HepG2 (cell line): ENCODE measurements around the gene RPE. TPM values are rescaled to one million over a fixed set of nuclear protein-coding genes. Genes with fewer than 3 reads are reported as not detected.
A peak's percentile ranks its signal among the peaks of the same experiment; 100 is the strongest.

Experiments
- ARNTL ChIP-seq: sonication (generic); formaldehyde crosslinking; IDR thresholded peaks from 2 replicates; pipeline ENCODE4 v1.4.0; 2020; ENCODE audit warnings: mild to moderate bottlenecking, missing genetic modification reagents
- ATM ChIP-seq: fragments of 450-650 bp; IDR thresholded peaks from 2 replicates; pipeline ENCODE4 v1.7.1; 2017; ENCODE audit warnings: mild to moderate bottlenecking, borderline replicate concordance
- ATRX ChIP-seq: sonication (generic); formaldehyde crosslinking; IDR thresholded peaks from 2 replicates; pipeline ENCODE4 v1.4.0; 2020; ENCODE audit warnings: missing genetic modification reagents, borderline replicate concordance
- ELF1 ChIP-seq: sonication (generic); formaldehyde crosslinking; IDR thresholded peaks from 2 replicates; pipeline ENCODE4 v1.4.0; 2020; ENCODE audit warnings: missing genetic modification reagents
- HOXA3 ChIP-seq: sonication (generic); formaldehyde crosslinking; IDR thresholded peaks from 2 replicates; pipeline ENCODE4 v1.5.0; 2020; ENCODE audit warnings: missing genetic modification reagents
- JUNB ChIP-seq: sonication (generic); formaldehyde crosslinking; IDR thresholded peaks from 2 replicates; pipeline ENCODE4 v1.8.0; 2022; ENCODE audit warnings: missing genetic modification reagents, mild to moderate bottlenecking, borderline replicate concordance
- MTA3 ChIP-seq: sonication (generic); formaldehyde crosslinking; IDR thresholded peaks from 2 replicates; pipeline ENCODE4 v1.4.0; 2020; ENCODE audit warnings: missing genetic modification reagents
- NR3C1 ChIP-seq: sonication (generic); formaldehyde crosslinking; IDR thresholded peaks from 2 replicates; pipeline ENCODE4 v1.4.0; 2020; ENCODE audit warnings: missing genetic modification reagents
- RAD21 ChIP-seq: fragments of 450-650 bp; formaldehyde crosslinking; IDR thresholded peaks from 2 replicates; pipeline ENCODE4 v1.5.0; 2020; ENCODE audit warnings: mild to moderate bottlenecking
- RBFOX2 ChIP-seq: fragments of 200-400 bp; formaldehyde crosslinking; IDR thresholded peaks from 2 replicates; pipeline ENCODE4 v1.6.1; 2017; ENCODE audit warnings: low read depth, mild to moderate bottlenecking, low read length
- TAF15 ChIP-seq: fragments of 200-400 bp; formaldehyde crosslinking; IDR thresholded peaks from one replicate; pipeline ENCODE4 v1.6.1; 2018; ENCODE audit warnings: mild to moderate bottlenecking, low read depth, low read length; ENCODE audit not compliant: poor library complexity, severe bottlenecking
- TBP ChIP-seq: sonication (generic); formaldehyde crosslinking; IDR thresholded peaks from 2 replicates; pipeline ENCODE4 v1.5.0; 2020; ENCODE audit warnings: missing genetic modification reagents
- TBX3 ChIP-seq: fragments of 450-650 bp; IDR thresholded peaks from 2 replicates; pipeline ENCODE4 v1.6.1; 2017; ENCODE audit warnings: antibody characterized with exemption, mild to moderate bottlenecking, inconsistent platforms, borderline replicate concordance
- XRCC5 ChIP-seq: fragments of 200-400 bp; formaldehyde crosslinking; optimal IDR thresholded peaks from 2 replicates; pipeline ENCODE3; 2017; ENCODE audit warnings: mild to moderate bottlenecking, low read length
- ZNF230 ChIP-seq: sonication (generic); formaldehyde crosslinking; IDR thresholded peaks from 2 replicates; pipeline ENCODE4 v1.4.0; 2020; ENCODE audit warnings: mild to moderate bottlenecking, missing genetic modification reagents
- ZNF816 ChIP-seq: sonication (generic); formaldehyde crosslinking; IDR thresholded peaks from 2 replicates; pipeline ENCODE4 v1.8.0; 2022; ENCODE audit warnings: missing genetic modification reagents, mild to moderate bottlenecking, borderline replicate concordance
- polyA plus RNA-seq, 8 experiments: library from polyadenylated mRNA; depleted of rRNA in 3 of 8; stranded (reverse) in 7 of 8; unstranded in 1 of 8; fragments of >200 nt; fragmentation: Illumina TruSeq in 4 of 8; extraction: Trizol in 4 of 8; gene quantifications; 2 replicates each; pipeline versions ENCODE4 v1.2.1 to v1.2.3, GENCODE V29; 2011 to 2016; ENCODE audit warnings: low read depth in 4 of 8, missing spikeins in 1 of 8, mixed read lengths in 1 of 8; ENCODE audit not compliant: insufficient read depth in 1 of 8
- total RNA-seq, 5 experiments: library from RNA; depleted of rRNA; stranded (reverse); fragments of >200 nt; fragmentation: Illumina TruSeq; extraction: Trizol; gene quantifications; 2 replicates each; pipeline ENCODE4 v1.2.3, GENCODE V29; 2016; ENCODE audit warnings: low read depth in 1 of 5
- TF ChIP-seq, protein P1 (sequence below): sonication (generic); formaldehyde crosslinking; IDR thresholded peaks from 2 replicates; pipeline ENCODE4 v1.4.0; 2020; ENCODE audit warnings: missing genetic modification reagents
- TF ChIP-seq, protein P2 (sequence below): sonication (generic); formaldehyde crosslinking; IDR thresholded peaks from 2 replicates; pipeline ENCODE4 v1.5.0; 2020; ENCODE audit warnings: mild to moderate bottlenecking, missing genetic modification reagents, borderline replicate concordance
- TF ChIP-seq, protein P3 (sequence below): sonication (generic); formaldehyde crosslinking; IDR thresholded peaks from 2 replicates; pipeline ENCODE4 v1.9.0; 2021; ENCODE audit warnings: missing genetic modification reagents, borderline replicate concordance

RPE gene
- total and polyA plus RNA-seq, 2 of the 13 experiments (the other 11 are each of a cell fraction or from before 2014, with no cell fraction given): 72.3 to 107 TPM

DNA sequence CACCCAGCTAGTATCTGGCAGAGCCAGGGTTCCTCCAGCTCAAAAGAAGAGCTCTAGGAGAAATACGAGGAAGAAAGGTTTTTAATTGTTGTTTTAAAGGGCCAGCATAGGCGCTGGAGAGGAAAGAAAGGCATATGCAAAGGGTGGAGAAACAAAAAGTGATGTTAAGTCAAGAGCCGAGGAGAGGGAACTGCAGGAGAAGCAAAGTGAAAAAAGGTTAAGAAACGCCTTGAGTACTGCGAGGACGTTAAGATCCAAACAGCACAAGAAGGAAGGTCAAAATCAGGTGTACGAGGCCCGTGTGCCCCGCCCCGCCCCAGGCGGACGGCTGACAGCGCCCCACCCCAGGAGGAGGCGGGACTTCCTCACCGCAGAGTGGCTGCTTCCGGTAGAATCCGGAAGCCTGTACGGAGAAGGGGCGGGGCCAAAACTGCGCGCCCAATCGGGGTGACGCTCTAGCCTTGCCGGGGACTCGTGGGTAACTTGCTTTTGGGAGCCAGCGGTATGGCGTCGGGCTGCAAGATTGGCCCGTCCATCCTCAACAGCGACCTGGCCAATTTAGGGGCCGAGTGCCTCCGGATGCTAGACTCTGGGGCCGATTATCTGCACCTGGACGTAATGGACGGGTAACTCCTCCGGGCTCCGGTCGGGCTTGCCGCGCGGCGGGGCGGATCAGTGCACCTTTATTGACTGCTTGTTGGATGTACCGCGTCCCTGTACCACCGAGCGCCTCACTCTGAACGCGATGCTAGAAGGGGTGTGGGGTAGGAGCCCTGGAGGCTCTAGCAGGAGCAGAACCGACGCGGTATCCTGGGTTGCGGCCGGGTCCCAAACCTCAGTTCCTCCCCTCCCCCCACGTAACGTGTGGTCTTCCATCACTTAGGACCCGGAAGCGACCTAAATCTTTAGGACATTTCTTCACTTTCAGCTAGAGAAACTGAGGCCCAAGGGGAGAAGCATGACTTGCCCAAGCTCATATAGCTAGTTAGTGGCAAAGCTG lies at the start of gene RPE (continued):
- no peak for TF ChIP-seq ATM
- TF ChIP-seq, protein P1, sequence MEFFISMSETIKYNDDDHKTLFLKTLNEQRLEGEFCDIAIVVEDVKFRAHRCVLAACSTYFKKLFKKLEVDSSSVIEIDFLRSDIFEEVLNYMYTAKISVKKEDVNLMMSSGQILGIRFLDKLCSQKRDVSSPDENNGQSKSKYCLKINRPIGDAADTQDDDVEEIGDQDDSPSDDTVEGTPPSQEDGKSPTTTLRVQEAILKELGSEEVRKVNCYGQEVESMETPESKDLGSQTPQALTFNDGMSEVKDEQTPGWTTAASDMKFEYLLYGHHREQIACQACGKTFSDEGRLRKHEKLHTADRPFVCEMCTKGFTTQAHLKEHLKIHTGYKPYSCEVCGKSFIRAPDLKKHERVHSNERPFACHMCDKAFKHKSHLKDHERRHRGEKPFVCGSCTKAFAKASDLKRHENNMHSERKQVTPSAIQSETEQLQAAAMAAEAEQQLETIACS: no peak
- peak; percentile 53; the same call in 1 of the 2 replicates for TF ChIP-seq ARNTL (CRISPR knock-in tag)
- no peak for TF ChIP-seq TBX3
- TF ChIP-seq, protein P2, sequence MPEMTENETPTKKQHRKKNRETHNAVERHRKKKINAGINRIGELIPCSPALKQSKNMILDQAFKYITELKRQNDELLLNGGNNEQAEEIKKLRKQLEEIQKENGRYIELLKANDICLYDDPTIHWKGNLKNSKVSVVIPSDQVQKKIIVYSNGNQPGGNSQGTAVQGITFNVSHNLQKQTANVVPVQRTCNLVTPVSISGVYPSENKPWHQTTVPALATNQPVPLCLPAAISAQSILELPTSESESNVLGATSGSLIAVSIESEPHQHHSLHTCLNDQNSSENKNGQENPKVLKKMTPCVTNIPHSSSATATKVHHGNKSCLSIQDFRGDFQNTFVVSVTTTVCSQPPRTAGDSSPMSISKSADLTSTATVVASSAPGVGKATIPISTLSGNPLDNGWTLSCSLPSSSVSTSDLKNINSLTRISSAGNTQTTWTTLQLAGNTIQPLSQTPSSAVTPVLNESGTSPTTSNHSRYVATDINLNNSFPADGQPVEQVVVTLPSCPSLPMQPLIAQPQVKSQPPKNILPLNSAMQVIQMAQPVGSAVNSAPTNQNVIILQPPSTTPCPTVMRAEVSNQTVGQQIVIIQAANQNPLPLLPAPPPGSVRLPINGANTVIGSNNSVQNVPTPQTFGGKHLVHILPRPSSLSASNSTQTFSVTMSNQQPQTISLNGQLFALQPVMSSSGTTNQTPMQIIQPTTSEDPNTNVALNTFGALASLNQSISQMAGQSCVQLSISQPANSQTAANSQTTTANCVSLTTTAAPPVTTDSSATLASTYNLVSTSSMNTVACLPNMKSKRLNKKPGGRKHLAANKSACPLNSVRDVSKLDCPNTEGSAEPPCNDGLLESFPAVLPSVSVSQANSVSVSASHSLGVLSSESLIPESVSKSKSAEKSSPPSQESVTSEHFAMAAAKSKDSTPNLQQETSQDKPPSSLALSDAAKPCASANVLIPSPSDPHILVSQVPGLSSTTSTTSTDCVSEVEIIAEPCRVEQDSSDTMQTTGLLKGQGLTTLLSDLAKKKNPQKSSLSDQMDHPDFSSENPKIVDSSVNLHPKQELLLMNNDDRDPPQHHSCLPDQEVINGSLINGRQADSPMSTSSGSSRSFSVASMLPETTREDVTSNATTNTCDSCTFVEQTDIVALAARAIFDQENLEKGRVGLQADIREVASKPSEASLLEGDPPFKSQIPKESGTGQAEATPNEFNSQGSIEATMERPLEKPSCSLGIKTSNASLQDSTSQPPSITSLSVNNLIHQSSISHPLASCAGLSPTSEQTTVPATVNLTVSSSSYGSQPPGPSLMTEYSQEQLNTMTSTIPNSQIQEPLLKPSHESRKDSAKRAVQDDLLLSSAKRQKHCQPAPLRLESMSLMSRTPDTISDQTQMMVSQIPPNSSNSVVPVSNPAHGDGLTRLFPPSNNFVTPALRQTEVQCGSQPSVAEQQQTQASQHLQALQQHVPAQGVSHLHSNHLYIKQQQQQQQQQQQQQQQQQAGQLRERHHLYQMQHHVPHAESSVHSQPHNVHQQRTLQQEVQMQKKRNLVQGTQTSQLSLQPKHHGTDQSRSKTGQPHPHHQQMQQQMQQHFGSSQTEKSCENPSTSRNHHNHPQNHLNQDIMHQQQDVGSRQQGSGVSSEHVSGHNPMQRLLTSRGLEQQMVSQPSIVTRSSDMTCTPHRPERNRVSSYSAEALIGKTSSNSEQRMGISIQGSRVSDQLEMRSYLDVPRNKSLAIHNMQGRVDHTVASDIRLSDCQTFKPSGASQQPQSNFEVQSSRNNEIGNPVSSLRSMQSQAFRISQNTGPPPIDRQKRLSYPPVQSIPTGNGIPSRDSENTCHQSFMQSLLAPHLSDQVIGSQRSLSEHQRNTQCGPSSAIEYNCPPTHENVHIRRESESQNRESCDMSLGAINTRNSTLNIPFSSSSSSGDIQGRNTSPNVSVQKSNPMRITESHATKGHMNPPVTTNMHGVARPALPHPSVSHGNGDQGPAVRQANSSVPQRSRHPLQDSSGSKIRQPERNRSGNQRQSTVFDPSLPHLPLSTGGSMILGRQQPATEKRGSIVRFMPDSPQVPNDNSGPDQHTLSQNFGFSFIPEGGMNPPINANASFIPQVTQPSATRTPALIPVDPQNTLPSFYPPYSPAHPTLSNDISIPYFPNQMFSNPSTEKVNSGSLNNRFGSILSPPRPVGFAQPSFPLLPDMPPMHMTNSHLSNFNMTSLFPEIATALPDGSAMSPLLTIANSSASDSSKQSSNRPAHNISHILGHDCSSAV (CRISPR knock-in tag): no peak
- TF ChIP-seq XRCC5: peak; percentile 65
- TF ChIP-seq JUNB (CRISPR knock-in tag): no peak
- no peak for TF ChIP-seq ZNF816 (CRISPR knock-in tag)
- peak; percentile 87 for TF ChIP-seq HOXA3 (CRISPR knock-in tag)
- TF ChIP-seq RBFOX2: peak; percentile 92
- TF ChIP-seq MTA3 (CRISPR knock-in tag): no peak
- no peak for TF ChIP-seq ATRX
- no peak for TF ChIP-seq NR3C1
- peak; percentile 97 for TF ChIP-seq ELF1
- TF ChIP-seq TBP: no peak
- TF ChIP-seq, protein P3, sequence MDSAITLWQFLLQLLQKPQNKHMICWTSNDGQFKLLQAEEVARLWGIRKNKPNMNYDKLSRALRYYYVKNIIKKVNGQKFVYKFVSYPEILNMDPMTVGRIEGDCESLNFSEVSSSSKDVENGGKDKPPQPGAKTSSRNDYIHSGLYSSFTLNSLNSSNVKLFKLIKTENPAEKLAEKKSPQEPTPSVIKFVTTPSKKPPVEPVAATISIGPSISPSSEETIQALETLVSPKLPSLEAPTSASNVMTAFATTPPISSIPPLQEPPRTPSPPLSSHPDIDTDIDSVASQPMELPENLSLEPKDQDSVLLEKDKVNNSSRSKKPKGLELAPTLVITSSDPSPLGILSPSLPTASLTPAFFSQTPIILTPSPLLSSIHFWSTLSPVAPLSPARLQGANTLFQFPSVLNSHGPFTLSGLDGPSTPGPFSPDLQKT: no peak
- TF ChIP-seq RAD21 (CRISPR knock-in tag): peak; percentile 39; the same call in 1 of the 2 replicates
- peak; percentile 86 for TF ChIP-seq ZNF230 (CRISPR knock-in tag)
- no peak for TF ChIP-seq TAF15
